Breast epithelium (tissue), 4 donors: ENCODE measurements around the gene USP20. TPM values are rescaled to one million over a fixed set of nuclear protein-coding genes. Genes with fewer than 3 reads are reported as not detected.
A peak's percentile ranks its signal among the peaks of the same experiment; 100 is the strongest.

Experiments used
- DNase-seq, 2 donors: peaks; one replicate each; pipeline ENCODE4 v3.0.0-alpha.2; 2019; ENCODE audit warnings: low spot score in 2 of 2
- H3K27ac ChIP-seq, 2 donors: fragments of 200-600 bp; sonication (generic) in 1 of 2; one replicate each; pipeline ENCODE4 v1.5.1; 2016 to 2019; ENCODE audit warnings: mild to moderate bottlenecking in 1 of 2
- H3K27me3 ChIP-seq, 2 donors: fragments of 200-600 bp; sonication (generic) in 1 of 2; one replicate each; pipeline versions ENCODE4 v1.5.1 to v1.6.0; 2017 to 2019; ENCODE audit warnings: control low read depth in 1 of 2, mild to moderate bottlenecking in 1 of 2
- H3K36me3 ChIP-seq: fragments of 200-600 bp; one replicate; pipeline ENCODE4 v1.5.1; 2019
- H3K4me1 ChIP-seq, 2 donors: fragments of 200-600 bp; sonication (generic); one replicate each; pipeline ENCODE4 v1.5.1; 2016 to 2019; ENCODE audit warnings: control low read depth in 1 of 2
- H3K4me3 ChIP-seq, 3 donors: fragments of 200-600 bp; sonication (generic); 1 replicate in 2 of 3; 2 replicates in 1 of 3; pipeline ENCODE4 v1.5.1; 2016 to 2019; ENCODE audit warnings: mild to moderate bottlenecking in 3 of 3, moderate library complexity in 2 of 3
- H3K9me3 ChIP-seq, 2 donors: fragments of 200-600 bp; sonication (generic) in 1 of 2; one replicate each; pipeline ENCODE4 v1.5.1; 2016 to 2019; ENCODE audit warnings: control low read depth in 1 of 2
- CTCF ChIP-seq, 3 donors: fragments of 450-650 bp; IDR thresholded peaks; one replicate each; pipeline ENCODE4 v1.5.1; 2016 to 2017; ENCODE audit warnings: antibody characterized with exemption in 3 of 3, mild to moderate bottlenecking in 3 of 3, moderate library complexity in 3 of 3
- POLR2A ChIP-seq: fragments of 450-650 bp; IDR thresholded peaks from one replicate; pipeline ENCODE4 v1.6.1; 2016; ENCODE audit warnings: antibody characterized with exemption, mild to moderate bottlenecking, moderate library complexity
- POLR2AphosphoS5 ChIP-seq, 3 donors: sonication (generic); formaldehyde crosslinking; IDR thresholded peaks; one replicate each; pipeline ENCODE4 v1.6.1; 2017; ENCODE audit warnings: antibody characterized with exemption in 3 of 3
- intact Hi-C: fragments of 100-400 bp; cut with DNase I; formaldehyde crosslinking; loops from one replicate; pipeline ENCODE4 v1.15.1; 2023; ENCODE audit warnings: low total_unique reads
- total RNA-seq, 3 donors: library from RNA; depleted of rRNA; stranded (reverse); fragments of >200 nt; gene quantifications; one replicate each; pipeline ENCODE4 v1.1.0, GENCODE V29; 2016

Gene USP20
- total RNA-seq, 3 donors from 2014 or later: 15.0 to 30.9 (median 22.3) TPM

GRCh38 chr9:129930743-129931142 lies 95.5 kb downstream of the USP20 start:
- no peak for TF ChIP-seq CTCF (IDR thresholded peaks at IDR 0.05)
- no peak for TF ChIP-seq POLR2AphosphoS5 (IDR thresholded peaks at IDR 0.05)
- no peak for TF ChIP-seq POLR2A
- intact Hi-C loops: no loop called here
- Histone ChIP-seq H3K27ac (peak overlapping the region in 1 of 2 donors; percentile 3), H3K4me3 (no peak overlapping the region), H3K4me1 (no peaks in the 10 kb centered on the region), H3K9me3 (no peaks in the 10 kb centered on the region), H3K27me3 (no peaks in the 10 kb centered on the region), H3K36me3 (no peaks in the 10 kb centered on the region)
- DNase-seq: no peak

Other genes with a start within 250 kb of the USP20 start
- gene C9orf50, start 214.4 kb upstream of the USP20 start, total RNA-seq: under 1 TPM in 1 of 3 donors, not detected in 2; 0.48 TPM
- 10 to 100 TPM; 17.8 to 31.1 (median 27.4) TPM for gene NTMT1, start 209.3 kb upstream of the USP20 start, total RNA-seq
- gene ASB6, start 193.3 kb upstream of the USP20 start, total RNA-seq: 10 to 100 TPM; 11.2 to 24.4 (median 21.6) TPM
- gene PRRX2, start 169.8 kb upstream of the USP20 start, total RNA-seq: 10 to 100 TPM in 1 of 3 donors, 1 to 10 TPM in 2; 4.4 to 35.1 (median 9.9) TPM
- 10 to 100 TPM; 21.8 to 36.7 (median 25.3) TPM for gene PTGES, start 82.4 kb upstream of the USP20 start, total RNA-seq
- gene TOR1B, start 32.3 kb upstream of the USP20 start, total RNA-seq: 10 to 100 TPM; 22.6 to 26.7 (median 23.9) TPM
- gene TOR1A, start 11.3 kb upstream of the USP20 start, total RNA-seq: 10 to 100 TPM; 54.4 to 60.7 (median 57.8) TPM
- 100 to 1,000 TPM in 1 of 3 donors, 10 to 100 TPM in 2; 56.7 to 189 (median 57.8) TPM for gene C9orf78, start 183 bp upstream of the USP20 start, total RNA-seq
- 10 to 100 TPM; 31.3 to 49.8 (median 41.9) TPM for gene FNBP1, start 207.7 kb downstream of the USP20 start, total RNA-seq
- 10 to 100 TPM; 22.5 to 26.9 (median 25.6) TPM for gene GPR107, start 218.4 kb downstream of the USP20 start, total RNA-seq